Measurements from ENCODE around the gene AUTS2. TPM values are rescaled to one million over a fixed set of nuclear protein-coding genes. Genes with fewer than 3 reads are reported as not detected.

Gene AUTS2
- total RNA-seq, 1 donor from 2014 or later = 40.0 TPM

DNA sequence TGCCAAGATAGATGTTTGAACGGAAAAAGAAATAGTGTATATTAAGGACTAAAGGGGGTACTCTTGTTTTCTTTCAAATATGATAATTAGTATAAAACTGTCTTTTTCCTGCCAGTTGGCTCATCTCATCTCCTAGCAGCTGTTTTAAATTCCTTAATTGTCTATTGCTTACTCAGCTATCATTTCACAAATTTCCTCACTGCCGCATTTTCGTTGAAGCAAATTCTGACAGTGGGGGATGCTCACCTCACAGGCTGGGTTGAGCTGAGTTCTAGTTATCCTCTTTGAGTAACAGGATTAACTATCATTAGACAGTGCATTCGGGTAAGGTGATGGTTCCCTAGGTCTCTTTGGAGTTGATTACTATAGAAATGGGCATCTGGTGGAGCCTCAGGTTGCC lies 592.0 kb downstream of the AUTS2 start:
- no peak for DNase-seq

DNA sequence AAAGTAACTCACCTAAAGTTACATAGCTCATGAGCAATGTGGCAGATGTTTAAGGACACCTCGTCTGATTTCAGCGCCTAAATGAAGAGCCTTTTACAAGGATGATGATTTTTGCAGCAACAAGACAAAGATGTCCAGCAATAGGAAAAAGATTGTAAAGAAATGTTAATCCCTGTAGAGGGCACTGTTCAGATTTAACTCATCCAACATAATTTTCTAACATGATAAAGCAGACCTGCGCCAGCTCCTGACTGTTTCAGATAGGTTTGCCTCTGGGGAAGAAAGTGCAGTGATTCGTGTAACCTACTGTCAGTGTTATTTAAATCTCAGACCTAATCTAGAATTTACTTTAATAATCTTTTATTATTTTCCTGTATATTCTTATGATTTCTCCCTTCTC lies 595.2 kb downstream of the AUTS2 start:
- peak; percentile 15 for DNase-seq

DNA sequence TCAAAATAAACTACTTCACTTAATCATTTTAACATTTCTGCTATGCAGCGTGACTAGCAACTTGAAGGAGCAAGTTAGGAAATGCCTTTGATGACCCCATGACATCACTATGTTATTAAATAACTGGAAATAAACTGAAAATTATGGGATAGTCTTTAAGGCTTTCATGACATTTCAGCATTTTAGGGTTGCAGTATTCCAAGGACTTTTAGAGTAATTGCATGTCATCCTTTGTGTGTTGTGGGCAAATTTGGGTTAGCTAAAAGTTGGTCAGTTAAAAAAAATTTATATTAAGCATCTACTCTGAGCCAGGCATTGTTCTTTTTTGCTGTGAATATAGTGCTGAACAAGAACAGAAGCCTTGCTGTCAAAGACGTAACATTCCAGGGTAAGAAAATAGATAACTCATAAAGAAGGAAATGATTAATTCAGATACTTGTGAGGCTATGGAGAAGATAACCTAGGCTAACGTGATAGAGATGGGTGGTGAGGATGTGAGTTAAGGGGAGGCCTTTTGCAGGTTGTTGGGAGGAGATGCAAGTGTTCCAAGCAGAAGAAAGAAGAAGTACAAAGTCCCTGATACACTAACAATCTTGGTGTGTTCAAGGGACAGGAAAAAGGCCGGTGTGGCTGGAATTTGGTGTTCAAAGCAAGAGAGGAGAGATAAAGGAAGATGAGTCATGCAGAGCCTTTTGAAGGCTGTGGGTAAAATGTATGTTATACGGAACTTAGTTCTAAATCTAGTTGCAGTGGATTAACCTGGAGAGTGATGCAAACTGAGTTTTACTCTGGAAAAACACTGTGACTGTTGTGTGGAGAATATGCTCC lies 610.2 kb downstream of the AUTS2 start:
- no peak for DNase-seq

DNA sequence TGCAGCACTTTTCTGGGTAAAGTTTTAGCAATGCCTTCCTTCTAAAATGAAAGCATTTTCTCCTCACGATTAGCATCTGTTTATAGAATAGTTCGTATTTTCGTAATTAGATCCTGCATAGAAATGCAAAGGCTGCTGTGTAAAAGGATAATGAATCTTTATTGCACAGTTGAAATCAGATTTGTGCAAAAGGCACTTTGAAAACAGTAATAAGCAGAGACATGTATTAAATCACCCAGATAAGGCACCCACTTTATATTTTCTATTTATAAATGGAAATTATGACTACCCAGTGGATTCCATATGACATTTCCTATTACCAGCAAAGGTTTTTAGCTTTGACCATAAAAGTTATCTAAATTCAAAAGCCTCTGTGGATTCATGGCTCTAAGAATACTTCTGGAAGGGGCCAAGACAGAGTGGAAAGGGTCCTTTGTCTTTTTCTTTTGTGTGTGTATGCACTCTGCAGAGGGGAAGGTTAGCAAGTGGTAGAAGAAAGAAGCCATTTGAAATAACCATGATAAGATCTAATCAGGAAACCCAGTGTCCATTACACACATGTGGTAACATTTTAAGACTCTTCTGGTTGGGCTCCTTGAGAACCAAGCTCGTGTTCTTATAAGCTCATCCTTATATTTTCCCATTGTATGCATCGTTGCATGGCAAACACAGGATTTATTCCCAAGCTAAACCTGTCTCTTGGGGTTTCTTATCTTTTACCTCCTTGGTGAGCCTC lies 612.1 kb downstream of the AUTS2 start:
- no peak for DNase-seq

DNA sequence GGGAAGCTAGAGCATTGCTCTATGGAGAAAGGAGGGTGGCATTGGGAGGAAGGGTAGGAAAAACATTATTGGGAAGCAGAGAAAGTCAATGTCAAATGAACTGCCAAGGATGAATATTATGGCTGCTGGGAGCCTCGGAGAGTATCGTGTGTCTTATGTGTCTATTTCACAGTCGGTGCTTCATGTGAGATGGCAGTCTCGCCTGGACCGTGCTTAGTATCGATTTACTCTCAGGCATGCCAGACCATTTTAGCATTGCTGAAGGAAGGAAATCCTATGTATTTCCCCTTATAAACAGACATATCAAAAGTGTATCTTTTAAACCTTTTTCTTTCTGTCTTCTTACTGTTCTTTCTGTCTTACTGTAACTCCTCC lies 612.6 kb downstream of the AUTS2 start:
- DNase-seq = peak; percentile 20

DNA sequence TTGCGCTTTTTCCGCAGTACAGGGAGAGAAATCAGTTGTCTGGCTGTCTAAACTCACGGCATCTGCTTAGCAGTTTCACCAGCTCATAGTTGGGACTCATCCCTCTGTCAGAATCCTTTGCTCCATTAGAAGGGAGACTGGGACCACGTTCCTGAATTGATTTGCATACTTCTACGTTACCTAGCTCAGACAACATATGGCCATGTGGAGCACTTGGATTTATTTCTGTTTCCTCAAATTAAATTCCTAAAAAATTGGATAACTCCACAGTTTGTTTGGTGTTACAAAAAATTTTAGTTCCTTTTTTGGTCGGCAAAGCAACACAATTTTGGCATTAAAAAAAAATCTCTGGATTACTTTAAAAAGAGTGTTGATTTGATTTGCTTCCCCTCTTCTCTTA lies 614.0 kb downstream of the AUTS2 start:
- peak; percentile 8 for DNase-seq

DNA sequence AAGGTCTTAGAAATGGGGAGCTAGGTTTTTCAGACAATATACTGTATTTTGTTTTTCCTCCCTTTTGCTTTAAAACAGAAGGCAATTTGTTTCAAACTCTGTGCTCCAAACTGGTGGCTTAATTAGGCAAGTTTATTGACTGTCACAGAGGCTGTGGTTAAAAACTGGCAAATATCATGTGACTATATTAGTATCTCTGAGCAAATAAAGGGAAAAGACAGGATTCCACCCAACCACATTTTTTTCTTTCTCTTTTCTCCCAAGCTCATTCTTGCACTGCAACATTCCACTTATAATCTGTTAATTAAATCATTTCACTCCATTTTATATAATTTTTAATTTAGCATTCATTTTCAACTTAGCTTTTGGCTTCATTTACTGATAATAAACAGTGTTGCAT lies 615.8 kb downstream of the AUTS2 start:
- DNase-seq = no peak

DNA sequence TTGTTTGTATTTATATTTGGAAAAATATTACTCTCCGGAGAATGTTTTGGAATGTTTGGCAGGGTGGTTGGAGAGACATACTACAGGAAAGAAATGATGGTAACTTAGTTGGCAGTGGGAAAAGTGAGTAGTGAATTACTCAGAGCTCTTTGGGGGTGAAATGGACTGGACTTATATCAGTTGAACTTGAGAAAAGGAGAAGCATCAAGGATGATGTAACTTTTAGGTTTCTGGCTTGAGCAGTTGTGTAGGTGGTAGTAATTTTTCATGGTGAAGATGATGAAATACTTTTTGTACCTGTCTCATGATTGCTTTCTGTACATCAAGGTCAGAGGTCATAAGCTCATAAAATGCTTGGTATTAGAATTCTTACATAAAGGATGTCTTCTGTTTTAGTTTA lies 617.2 kb downstream of the AUTS2 start:
- no peak for DNase-seq

DNA sequence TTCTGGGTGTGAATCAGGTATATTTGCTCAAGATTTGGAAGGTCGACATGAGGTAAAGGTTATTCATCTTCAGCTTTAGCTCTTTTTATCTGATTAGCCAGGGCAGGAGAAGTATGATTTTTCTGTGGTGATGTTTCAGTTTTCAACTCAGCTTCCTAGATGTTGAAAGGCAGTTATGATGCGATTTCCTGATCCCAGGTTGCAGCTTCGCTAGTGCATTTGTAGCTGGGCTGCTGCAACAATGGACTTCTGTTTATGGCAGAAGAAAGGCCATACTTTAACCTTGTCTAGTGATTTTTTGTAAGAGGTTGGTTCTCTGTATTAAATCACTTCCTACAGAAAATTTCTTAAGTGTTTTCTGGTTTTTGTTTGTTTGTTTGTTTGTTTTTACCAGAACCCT lies 619.3 kb downstream of the AUTS2 start:
- no peak for DNase-seq

DNA sequence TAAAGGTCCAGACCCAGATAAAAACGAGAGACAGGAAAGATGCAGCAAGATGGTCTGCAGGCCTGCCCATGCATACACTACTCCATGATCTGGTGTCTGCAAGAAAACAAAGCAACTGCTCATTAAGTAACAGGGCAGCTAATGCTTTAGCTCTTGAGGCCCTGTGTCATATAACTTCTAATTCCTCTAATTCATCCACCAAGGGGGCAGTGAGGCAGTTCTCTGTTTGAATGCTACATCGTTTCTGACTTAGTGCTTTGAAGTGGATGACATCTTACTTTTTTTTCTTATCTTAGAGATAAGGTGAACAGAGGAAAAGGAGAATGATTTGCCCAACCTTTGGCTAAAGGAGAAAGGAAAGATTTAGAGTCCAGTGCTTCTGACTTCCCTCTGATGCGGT lies 619.7 kb downstream of the AUTS2 start:
- DNase-seq = no peak

DNA sequence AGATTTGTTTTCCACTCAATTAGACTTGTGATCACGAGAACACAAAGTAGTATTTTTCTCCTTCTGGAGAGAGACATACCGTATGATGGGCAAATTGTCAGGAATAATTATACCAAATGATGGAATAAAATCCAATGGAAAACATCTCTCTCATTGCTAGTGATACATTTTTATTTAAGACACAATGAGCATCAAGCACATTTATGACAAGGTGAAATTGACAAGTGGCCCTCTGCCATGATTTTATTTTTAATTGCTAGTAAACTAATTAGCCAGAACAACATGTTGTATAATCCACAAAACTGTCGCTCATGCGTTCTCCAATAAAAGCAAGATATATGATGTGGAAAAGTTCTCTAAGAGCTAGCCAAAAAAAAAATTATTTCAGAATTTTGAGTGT lies 620.8 kb downstream of the AUTS2 start:
- DNase-seq = no peak

DNA sequence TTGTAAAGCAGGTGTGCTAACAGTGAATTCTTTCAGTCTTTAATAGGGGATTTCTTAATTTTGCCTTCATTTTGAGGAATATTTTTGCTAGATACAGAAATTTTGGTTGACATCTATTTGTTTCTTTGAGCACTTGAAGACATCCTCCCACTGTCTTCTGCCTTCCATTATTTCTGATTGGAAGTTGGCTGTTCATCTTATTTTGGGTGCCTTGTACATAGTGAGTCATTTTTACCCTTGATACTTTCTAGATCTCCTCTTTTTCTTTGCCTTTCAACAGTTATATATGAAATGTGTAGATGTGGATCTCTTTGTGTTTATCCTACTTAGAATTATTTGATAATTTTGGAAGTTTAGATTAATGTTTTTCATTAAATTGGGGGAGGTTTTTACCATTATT lies 631.0 kb downstream of the AUTS2 start:
- DNase-seq = no peak

DNA sequence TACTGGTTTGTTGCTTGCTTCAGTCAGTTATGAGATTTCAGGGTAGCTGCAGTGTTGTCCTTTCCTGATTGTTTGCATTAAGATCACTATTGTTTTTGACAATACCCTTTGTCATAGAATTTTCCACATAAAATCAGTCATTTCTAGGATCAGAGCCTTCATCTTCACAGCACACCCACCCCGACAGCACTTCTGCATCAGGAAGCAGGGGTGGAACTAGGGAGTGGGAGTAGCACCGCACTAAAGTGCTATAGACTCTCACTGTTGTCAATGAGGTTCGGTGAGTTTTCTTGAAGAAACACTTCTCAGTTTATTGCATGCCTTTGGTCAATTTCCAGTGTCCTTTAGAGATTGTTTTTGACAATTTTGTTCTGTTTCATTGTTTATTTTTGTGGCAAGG lies 632.5 kb downstream of the AUTS2 start:
- no peak for DNase-seq

DNA sequence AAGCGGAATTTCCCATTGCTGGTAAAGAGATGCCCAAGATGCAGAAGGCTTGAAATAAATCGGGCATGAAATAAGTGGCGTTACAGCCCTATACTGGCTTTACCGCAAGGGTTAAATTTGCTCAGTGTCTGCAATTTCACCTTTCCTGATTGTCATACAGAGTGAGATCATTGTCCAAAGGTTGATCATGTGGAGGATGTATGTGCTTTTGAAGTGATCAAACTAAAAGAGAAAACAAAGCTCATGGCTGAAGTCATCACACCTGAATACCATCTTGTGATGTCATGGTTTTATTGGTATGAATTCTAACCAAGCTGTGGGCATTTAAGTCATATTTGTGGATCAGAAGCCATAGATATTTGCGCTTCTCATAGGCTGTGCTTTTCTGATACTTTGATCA lies 635.5 kb downstream of the AUTS2 start:
- no peak for DNase-seq

DNA sequence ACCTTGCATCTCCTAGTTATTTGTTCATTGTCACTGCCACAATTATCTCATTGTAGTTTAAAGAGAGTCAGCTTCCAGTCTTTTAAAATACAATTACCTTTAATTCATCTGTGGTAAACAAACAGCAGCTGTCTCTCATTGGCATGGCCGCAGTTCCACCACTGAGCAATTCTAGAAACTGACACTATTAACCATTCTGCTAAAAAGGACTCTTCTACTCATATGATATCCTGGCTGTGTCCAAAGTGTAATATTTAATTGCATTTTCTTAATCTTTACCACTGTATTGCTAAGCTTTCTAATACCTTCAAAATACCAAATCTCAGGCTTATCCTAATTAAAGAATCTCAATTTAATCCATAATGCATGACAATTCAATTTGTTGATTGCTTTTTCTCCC lies 639.0 kb downstream of the AUTS2 start:
- no peak for DNase-seq

DNA sequence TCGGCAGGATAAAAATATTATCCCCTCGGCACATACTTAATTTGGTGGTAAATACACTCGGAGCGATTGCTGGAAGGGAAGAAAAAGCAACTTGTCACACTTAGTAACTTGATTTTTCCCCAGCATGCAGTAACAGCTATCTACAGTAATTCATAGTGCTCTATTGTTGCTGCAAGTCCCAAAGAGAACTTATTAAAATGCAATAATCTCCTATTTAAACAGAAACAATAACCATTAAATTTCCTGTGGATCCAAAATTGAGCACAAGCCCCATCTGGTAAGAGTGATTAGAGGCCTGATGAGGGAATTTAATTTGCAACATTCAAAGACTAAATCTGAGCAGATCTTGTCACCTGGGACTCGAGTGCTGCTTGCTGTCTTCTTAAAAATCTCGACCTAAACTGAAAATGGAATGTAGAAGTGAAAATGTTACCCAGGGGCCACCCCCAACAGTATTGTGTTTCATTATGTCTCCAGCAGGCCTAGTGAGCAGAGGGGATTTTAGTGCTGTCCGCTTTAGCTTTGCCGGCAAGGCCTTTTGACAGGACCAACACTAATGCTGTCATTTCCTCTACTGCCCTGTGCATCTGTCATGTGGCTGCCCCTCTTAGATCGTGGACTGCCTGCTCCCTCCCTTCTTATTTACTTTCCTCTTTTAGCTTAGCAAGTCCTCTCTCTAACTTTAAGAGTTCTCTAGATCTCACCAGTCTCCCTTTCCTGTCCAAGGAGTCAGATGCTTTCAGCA lies 639.7 kb downstream of the AUTS2 start:
- peak; percentile 53 for DNase-seq

DNA sequence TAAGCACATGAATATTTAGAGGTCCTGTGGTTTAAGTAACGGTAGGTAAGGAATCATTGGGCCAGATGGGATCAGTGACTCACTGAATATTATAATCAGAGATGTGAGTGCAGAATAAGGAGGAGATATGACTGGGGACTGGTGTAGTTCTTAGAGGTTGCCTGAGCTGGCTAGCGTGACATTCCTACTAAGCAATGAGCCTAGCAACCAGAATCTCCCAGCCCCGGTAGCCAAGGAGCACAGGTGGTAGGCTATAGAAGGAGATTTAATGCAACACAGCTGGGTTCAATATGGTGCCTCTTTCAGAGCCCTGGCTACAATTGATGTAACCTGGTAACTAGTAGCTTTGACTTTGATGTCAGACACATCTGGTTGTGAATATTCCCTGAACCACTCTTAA lies 641.6 kb downstream of the AUTS2 start:
- DNase-seq = no peak

DNA sequence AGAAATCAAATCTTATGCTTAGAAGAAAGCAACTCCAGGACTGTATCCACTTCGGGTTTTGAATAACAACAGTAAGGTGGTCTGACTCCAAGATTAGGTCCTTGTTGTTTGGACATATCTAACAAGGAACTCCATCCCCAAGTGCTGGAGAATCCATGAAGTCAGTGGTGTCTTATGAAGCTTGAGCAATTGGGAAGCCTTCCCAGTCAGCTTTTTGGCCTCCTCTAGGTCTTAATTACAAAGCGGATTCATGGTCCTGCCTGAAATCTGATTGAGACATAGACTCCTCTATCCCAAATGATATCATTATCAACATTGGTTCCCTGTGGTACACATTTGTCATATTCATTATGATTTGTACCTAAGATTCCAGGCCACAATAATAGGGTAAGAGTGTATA lies 642.6 kb downstream of the AUTS2 start:
- no peak for DNase-seq

DNA sequence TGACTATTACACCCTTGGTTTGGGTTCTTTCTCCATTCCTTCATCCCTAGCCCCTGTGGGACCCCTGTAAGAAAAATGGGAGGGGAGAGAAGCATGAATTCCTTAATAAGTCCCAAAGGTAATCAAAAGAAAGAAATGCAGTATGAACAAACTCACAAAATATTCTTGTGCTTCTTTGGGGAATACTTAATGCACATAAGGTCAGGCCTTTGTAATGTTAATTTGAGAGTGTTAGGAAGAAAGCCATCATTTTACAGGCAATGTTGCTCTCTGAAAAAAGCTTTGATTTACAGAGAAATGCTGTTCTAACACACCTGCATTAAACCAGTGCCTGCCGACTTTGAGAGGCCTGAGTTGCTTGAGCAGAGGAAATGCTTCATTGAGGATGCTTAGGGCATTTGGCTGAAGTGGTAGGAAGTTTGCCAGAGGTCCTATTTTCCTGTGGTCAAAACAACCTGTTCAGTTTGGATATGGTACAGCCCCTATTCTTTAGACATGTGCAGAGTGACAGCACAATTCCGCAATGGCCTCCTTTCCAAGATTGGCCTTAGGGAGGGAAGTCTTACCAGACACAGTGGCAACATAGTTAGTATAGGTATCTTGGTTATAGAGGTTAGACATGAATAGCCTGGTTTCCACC lies 643.4 kb downstream of the AUTS2 start:
- peak; percentile 38 for DNase-seq

DNA sequence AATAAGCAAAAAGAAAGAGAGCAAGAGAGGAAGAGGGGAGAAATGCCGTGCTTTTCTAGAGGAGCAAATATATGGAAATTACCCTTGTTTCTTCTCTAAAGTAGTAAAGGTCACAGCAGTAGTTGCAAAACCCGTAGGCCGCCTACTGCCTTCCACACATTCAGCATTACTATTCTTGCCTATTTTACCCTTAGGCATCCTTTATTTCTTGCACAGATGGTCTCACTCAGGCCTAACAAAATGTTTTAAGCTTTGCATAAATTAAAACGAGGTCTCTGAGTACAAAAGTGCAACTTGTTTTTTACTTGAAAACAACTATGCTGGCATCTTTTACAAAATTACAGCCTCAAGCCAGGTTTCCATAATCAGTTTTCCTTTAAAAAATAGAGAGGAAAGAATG lies 644.6 kb downstream of the AUTS2 start:
- DNase-seq = no peak

DNA sequence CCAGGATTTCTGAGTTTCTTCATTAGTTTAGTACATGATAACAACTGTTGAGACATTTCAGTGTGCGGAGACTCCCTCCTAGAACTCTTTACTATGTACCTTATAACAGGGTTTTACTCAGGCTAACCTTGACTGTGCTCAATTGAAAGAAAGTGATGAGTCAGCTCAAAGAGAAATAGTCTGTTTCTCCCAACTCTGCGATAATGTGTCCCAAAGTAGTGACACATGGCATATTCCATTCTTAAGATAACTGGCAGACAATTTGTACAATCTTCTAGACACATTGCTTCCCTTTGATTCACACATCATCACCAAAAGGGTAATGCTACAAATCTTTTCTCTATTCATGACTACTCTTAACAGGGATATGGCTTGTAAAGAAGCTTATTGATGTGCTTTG lies 645.2 kb downstream of the AUTS2 start:
- DNase-seq = no peak

DNA sequence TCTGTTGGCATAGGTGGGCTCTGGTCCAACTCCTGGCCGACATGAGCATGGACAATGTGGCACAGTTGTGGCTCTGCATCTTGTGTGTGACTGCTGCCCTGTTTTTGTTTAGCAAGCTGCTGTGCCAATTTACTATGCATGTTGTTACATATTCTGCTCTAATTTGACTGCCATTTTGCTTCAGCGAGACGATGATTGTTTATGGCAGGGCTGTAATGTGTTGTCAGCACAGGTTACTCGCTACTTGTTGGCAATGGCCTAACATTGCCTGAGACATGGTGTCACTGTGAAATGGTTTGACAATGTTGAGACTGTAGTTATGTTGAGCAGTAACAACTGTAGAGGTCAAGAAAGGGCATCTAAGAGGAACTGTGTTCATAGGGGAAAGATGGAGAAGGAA lies 659.6 kb downstream of the AUTS2 start:
- DNase-seq = no peak

DNA sequence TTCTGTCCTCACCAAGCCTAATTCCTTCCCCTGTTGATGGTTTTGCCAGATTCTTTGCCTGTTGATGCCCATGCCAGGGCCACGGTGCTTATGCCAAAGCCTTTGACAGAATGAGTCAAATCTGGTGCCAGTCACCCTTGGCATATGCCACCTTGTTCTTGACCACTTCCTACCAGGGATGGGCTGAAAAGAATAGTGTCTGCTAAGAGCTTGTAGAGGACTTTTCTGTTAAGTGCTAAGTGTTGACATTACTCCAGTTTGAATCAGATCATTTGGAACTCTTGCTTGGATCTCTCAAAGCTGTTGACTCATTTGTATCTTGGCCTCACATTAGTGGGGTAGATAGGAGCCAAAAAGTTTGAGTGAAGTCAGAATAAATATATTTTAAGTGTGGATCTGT lies 661.2 kb downstream of the AUTS2 start:
- DNase-seq = peak; percentile 56

Measured in tongue (tissue), 2 donors.